HG02588 (cell line): ENCODE measurements around the gene TBR1.

Source experiments
- ATAC-seq: cut with Tn5 transposase; IDR thresholded peaks from one replicate; pipeline ENCODE4 v1.9.1; 2021; ENCODE audit warnings: mild to moderate bottlenecking, moderate library complexity; ENCODE audit not compliant: unreplicated experiment

The TBR1 gene

GRCh38 chr2:161415987-161416707, at the start of gene TBR1:
TSS of gene TBR1 (plus strand) at chr2:161416297. CDS start at chr2:161416411, 114 bp downstream.
- no peak for ATAC-seq

- ATAC-seq, result no peak
Observed at GRCh38 chr2:161367675-161368074, 48.4 kb upstream of the TBR1 start.

- no peak for ATAC-seq
Observed at GRCh38 chr2:161369311-161369710, 46.8 kb upstream of the TBR1 start.

- ATAC-seq, result no peak
Observed at GRCh38 chr2:161370981-161371380, 45.1 kb upstream of the TBR1 start.

- no peak for ATAC-seq
Observed at GRCh38 chr2:161371869-161372268, 44.2 kb upstream of the TBR1 start.

- ATAC-seq, result no peak
Observed at GRCh38 chr2:161373942-161374341, 42.2 kb upstream of the TBR1 start.

- no peak for ATAC-seq
Observed at GRCh38 chr2:161374446-161374845, 41.7 kb upstream of the TBR1 start.

- no peak for ATAC-seq
Observed at GRCh38 chr2:161379740-161380139, 36.4 kb upstream of the TBR1 start.

GRCh38 chr2:161381546-161381945, 34.6 kb upstream of the TBR1 start:
- ATAC-seq, result no peak

- no peak for ATAC-seq
Observed at GRCh38 chr2:161382747-161383146, 33.4 kb upstream of the TBR1 start.

GRCh38 chr2:161384864-161385263, 31.2 kb upstream of the TBR1 start:
- peak; percentile 73 for ATAC-seq

GRCh38 chr2:161386228-161386824, 29.8 kb upstream of the TBR1 start:
- peak; percentile 56 for ATAC-seq

GRCh38 chr2:161388146-161388779, 27.8 kb upstream of the TBR1 start:
- no peak for ATAC-seq

- no peak for ATAC-seq
Observed at GRCh38 chr2:161391737-161392506, 24.2 kb upstream of the TBR1 start.

- no peak for ATAC-seq
Observed at GRCh38 chr2:161400076-161400475, 16.0 kb upstream of the TBR1 start.

- no peak for ATAC-seq
Observed at GRCh38 chr2:161402297-161402696, 13.8 kb upstream of the TBR1 start.

GRCh38 chr2:161406316-161406715, 9.8 kb upstream of the TBR1 start:
- ATAC-seq, result no peak

GRCh38 chr2:161407597-161407996, 8.5 kb upstream of the TBR1 start:
- no peak for ATAC-seq

GRCh38 chr2:161409308-161409907, 6.7 kb upstream of the TBR1 start:
- ATAC-seq, result no peak

- ATAC-seq, result no peak
Observed at GRCh38 chr2:161412346-161412745, 3.8 kb upstream of the TBR1 start.
